PC-3 (cell line): ENCODE data around the gene MFN1. TPM values are rescaled to one million over a fixed set of nuclear protein-coding genes. Genes with fewer than 3 reads are reported as not detected.

Experiments used
- ATAC-seq: fragments of 200-7000 bp; cut with Tn5 transposase; 2 replicates; pipeline ENCODE4 v1.9.1; 2020; ENCODE audit warnings: mild to moderate bottlenecking, moderate library complexity
- BruUV-seq: library from RNA; stranded (reverse); fragments of 400-500 nt; replicated peaks from 2 replicates; lab custom pipeline; 2021; lab: Mats Ljungman, UMichigan
- CTCF ChIA-PET: fragments of 300-600 bp; sonication (Branson Sonifier 250); formaldehyde crosslinking; loops from one replicate; lab custom pipeline; 2022; ENCODE audit warnings: antibody characterized with exemption; lab: Charles Lee
- POLR2A ChIA-PET: fragments of 300-600 bp; sonication (Branson Sonifier 250); formaldehyde crosslinking; loops from one replicate; lab custom pipeline; 2022; ENCODE audit warnings: antibody characterized with exemption; ENCODE audit not compliant: unreplicated experiment; lab: Charles Lee
- DNase-seq: peaks from one replicate; pipeline ENCODE4 v3.0.0-alpha.2; 2015
- H2AFZ ChIP-seq: fragments of 300-600 bp; sonication (generic); 2 replicates; pipeline ENCODE4 v1.6.0; 2016; ENCODE audit warnings: antibody characterized with exemption, low read length
- H3F3A ChIP-seq: fragments of 300-600 bp; sonication (generic); one replicate; pipeline ENCODE4 v1.6.0; 2017; ENCODE audit warnings: antibody characterized with exemption, low read length, control low read depth, mild to moderate bottlenecking; ENCODE audit not compliant: unreplicated experiment
- H3K27ac ChIP-seq: fragments of 300-600 bp; sonication (generic); 2 replicates; pipeline ENCODE4 v1.5.1; 2016; ENCODE audit warnings: mild to moderate bottlenecking, low read length
- H3K27me3 ChIP-seq: fragments of 300-600 bp; sonication (generic); 2 replicates; pipeline ENCODE4 v1.6.1; 2016; ENCODE audit warnings: low read length, mixed read lengths
- H3K36me3 ChIP-seq: fragments of 300-600 bp; sonication (generic); 2 replicates; pipeline ENCODE4 v1.6.1; 2016; ENCODE audit warnings: low read depth, mixed run types, low read length, mixed read lengths
- H3K4me1 ChIP-seq: fragments of 300-600 bp; sonication (generic); 2 replicates; pipeline ENCODE4 v1.5.1; 2016; ENCODE audit warnings: low read length; ENCODE audit not compliant: insufficient read depth
- H3K4me2 ChIP-seq: fragments of 300-600 bp; sonication (generic); 2 replicates; pipeline ENCODE4 v1.6.0; 2016; ENCODE audit warnings: low read length
- H3K4me3 ChIP-seq: fragments of 300-600 bp; sonication (generic); 2 replicates; pipeline ENCODE4 v1.5.1; 2016; ENCODE audit warnings: mild to moderate bottlenecking, low read length, mixed read lengths
- H3K79me2 ChIP-seq: fragments of 300-600 bp; sonication (generic); 2 replicates; pipeline ENCODE4 v1.6.1; 2017; ENCODE audit warnings: low read length, mixed read lengths
- H3K9ac ChIP-seq: fragments of 300-600 bp; sonication (generic); 2 replicates; pipeline ENCODE4 v1.6.0; 2016; ENCODE audit warnings: mild to moderate bottlenecking, low read length
- H3K9me2 ChIP-seq: fragments of 300-600 bp; sonication (generic); replicated peaks from 2 replicates; pipeline ENCODE4 v1.6.1; 2016; ENCODE audit warnings: mixed run types, low read length, mixed read lengths
- H3K9me3 ChIP-seq: fragments of 300-600 bp; sonication (generic); 2 replicates; pipeline ENCODE4 v1.6.1; 2016; ENCODE audit warnings: low read length, mixed read lengths
- H4K20me1 ChIP-seq: fragments of 300-600 bp; sonication (generic); 2 replicates; pipeline ENCODE4 v1.6.1; 2016; ENCODE audit warnings: low read length, mixed read lengths
- EZH2 ChIP-seq: fragments of 300-600 bp; sonication (generic); IDR thresholded peaks from one replicate; pipeline ENCODE4 v1.6.1; 2017; ENCODE audit warnings: antibody characterized with exemption, mild to moderate bottlenecking, low read length; ENCODE audit not compliant: unreplicated experiment
- EZH2phosphoT487 ChIP-seq: fragments of 300-600 bp; sonication (generic); IDR thresholded peaks from 2 replicates; pipeline ENCODE4 v1.6.1; 2018; ENCODE audit warnings: mild to moderate bottlenecking, antibody characterized with exemption, low read length, borderline replicate concordance
- intact Hi-C: fragments of 100-400 bp; cut with micrococcal nuclease; formaldehyde crosslinking; loops from 2 replicates; pipeline ENCODE4 v1.9.0; 2023
- total RNA-seq: library from RNA; depleted of rRNA; stranded (reverse); fragments of >200 nt; gene quantifications from 2 replicates; pipeline ENCODE4 v1.2.3, GENCODE V29; 2014; rRNA removed
- TF ChIP-seq, protein P1 (sequence below): fragments of 300-600 bp; sonication (generic); conservative IDR thresholded peaks from 2 replicates; pipeline ENCODE4 v1.5.1; 2017; ENCODE audit warnings: antibody characterized with exemption, low read depth, mild to moderate bottlenecking, low read length

The MFN1 gene
- total RNA-seq, 1 experiment from 2014 or later: 42.8 TPM

DNA sequence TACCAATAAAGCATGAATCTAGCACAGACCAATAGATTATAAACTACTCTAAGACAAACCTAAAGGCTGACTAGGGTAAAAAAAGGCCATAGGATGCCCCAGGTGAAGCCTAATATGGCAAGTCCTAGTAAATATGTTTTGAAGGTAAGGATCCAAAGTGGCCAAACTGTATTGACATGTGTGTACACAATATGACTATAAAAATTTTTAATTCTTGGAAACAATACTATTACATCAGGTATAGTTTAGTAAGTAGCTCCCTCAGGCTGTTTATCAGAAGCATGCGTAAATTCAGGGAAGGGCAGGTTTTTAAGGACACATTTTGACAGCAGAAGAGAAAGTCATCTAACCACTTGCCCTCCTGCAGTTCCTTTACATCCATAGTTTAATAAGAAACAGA, 84.9 kb downstream of the MFN1 start:
- Histone ChIP-seq H3K27ac (no peak overlapping the region), H3K4me3 (no peak overlapping the region), H3K79me2 (no peaks in the 10 kb centered on the region), H3K9me3 (no peaks in the 10 kb centered on the region), H3K27me3 (no peaks in the 10 kb centered on the region), H3F3A (no peaks in the 10 kb centered on the region), H3K4me2 (no peak overlapping the region), H3K4me1 (no peaks in the 10 kb centered on the region), H3K36me3 (no peaks in the 10 kb centered on the region), H3K9me2 (no peaks in the 10 kb centered on the region), H2AFZ (no peak overlapping the region), H4K20me1 (no peaks in the 10 kb centered on the region), H3K9ac (no peak overlapping the region)
- ChIA-PET POLR2A (no interaction called here), CTCF (no interaction called here)
- intact Hi-C loops: no loop called here
- no TSS peak for BruUV-seq
- ATAC-seq: no peak; the same call in 1 of the 2 replicates
- TF ChIP-seq, protein P1, sequence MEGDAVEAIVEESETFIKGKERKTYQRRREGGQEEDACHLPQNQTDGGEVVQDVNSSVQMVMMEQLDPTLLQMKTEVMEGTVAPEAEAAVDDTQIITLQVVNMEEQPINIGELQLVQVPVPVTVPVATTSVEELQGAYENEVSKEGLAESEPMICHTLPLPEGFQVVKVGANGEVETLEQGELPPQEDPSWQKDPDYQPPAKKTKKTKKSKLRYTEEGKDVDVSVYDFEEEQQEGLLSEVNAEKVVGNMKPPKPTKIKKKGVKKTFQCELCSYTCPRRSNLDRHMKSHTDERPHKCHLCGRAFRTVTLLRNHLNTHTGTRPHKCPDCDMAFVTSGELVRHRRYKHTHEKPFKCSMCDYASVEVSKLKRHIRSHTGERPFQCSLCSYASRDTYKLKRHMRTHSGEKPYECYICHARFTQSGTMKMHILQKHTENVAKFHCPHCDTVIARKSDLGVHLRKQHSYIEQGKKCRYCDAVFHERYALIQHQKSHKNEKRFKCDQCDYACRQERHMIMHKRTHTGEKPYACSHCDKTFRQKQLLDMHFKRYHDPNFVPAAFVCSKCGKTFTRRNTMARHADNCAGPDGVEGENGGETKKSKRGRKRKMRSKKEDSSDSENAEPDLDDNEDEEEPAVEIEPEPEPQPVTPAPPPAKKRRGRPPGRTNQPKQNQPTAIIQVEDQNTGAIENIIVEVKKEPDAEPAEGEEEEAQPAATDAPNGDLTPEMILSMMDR: no peak
- TF ChIP-seq EZH2phosphoT487: no peak
- no peak for TF ChIP-seq EZH2
- DNase-seq: no peak

- Histone ChIP-seq H3F3A (no peaks in the 10 kb centered on the region), H3K36me3 (no peaks in the 10 kb centered on the region), H2AFZ (no peak overlapping the region), H3K79me2 (no peaks in the 10 kb centered on the region), H3K4me1 (no peaks in the 10 kb centered on the region), H3K27me3 (no peaks in the 10 kb centered on the region), H4K20me1 (no peaks in the 10 kb centered on the region), H3K9me2 (no peaks in the 10 kb centered on the region), H3K4me2 (no peak overlapping the region), H3K27ac (no peak overlapping the region), H3K9me3 (no peaks in the 10 kb centered on the region), H3K4me3 (no peak overlapping the region), H3K9ac (no peak overlapping the region)
- intact Hi-C loops: no loop called here
- POLR2A ChIA-PET: no interaction called here
- CTCF ChIA-PET: interaction anchor here (0.6 kb wide), 1 partner anchor 115 kb away, joined by 3 read pairs; no protein-coding TSS in a partner anchor
- DNase-seq (no peak), ATAC-seq (no peak)
- no TSS peak for BruUV-seq
- TF ChIP-seq, protein P1: no peak
- TF ChIP-seq EZH2phosphoT487: no peak
- TF ChIP-seq EZH2: no peak
Observed at GRCh38 chr3:179436517-179436916, 89.0 kb downstream of the MFN1 start.

GRCh38 chr3:179438841-179439240, 91.3 kb downstream of the MFN1 start:
- CTCF ChIA-PET: no interaction called here
- Histone ChIP-seq H4K20me1 (no peaks in the 10 kb centered on the region), H2AFZ (no peak overlapping the region), H3K79me2 (no peaks in the 10 kb centered on the region), H3K4me2 (no peak overlapping the region), H3F3A (no peaks in the 10 kb centered on the region), H3K9me3 (no peaks in the 10 kb centered on the region), H3K27me3 (no peaks in the 10 kb centered on the region), H3K36me3 (no peaks in the 10 kb centered on the region), H3K4me3 (no peak overlapping the region), H3K9ac (no peak overlapping the region), H3K9me2 (no peaks in the 10 kb centered on the region), H3K27ac (no peak overlapping the region), H3K4me1 (no peaks in the 10 kb centered on the region)
- no peak for ATAC-seq
- POLR2A ChIA-PET: no interaction called here
- no TSS peak for BruUV-seq
- TF ChIP-seq EZH2phosphoT487: no peak
- TF ChIP-seq EZH2: no peak
- TF ChIP-seq, protein P1: no peak
- DNase-seq: no peak
- intact Hi-C loops: no loop called here

Other genes starting within 250 kb of the MFN1 start
- gene PIK3CA, start 199.4 kb upstream of the MFN1 start, total RNA-seq: 13.4 and 20.5 TPM in 2 replicates
- 1.2 and 2.3 TPM in 2 replicates for gene KCNMB3, start 96.6 kb upstream of the MFN1 start, total RNA-seq
- 52.5 and 60.4 TPM in 2 replicates for gene ZNF639, start 24.7 kb upstream of the MFN1 start, total RNA-seq
- gene GNB4, start 103.8 kb downstream of the MFN1 start, total RNA-seq: 5.2 and 6.3 TPM in 2 replicates
- 102 and 105 TPM in 2 replicates for gene ACTL6A, start 215.2 kb downstream of the MFN1 start, total RNA-seq